T-helper 1 cell treated with Interleukin-12 subunit alpha and Interleukin-12 subunit beta and Interleukin-4 antibody, amounts not matched to agents 30 μg/mL and 1 μg/mL, for 36 hours (primary cell): Measurements from ENCODE around the gene ARHGEF11.
"Not testable (repeated sequence)": the region's sequence is repeated elsewhere in the genome, so short reads cannot be mapped to it uniquely, and the experiment has no call there.

Experiments
- H3K27ac Mint-ChIP-seq: one replicate; pipeline ENCODE4 v1.8.0; 2021; ENCODE audit warnings: mild to moderate bottlenecking, mixed read lengths
- H3K27me3 Mint-ChIP-seq: one replicate; pipeline ENCODE4 v1.8.0; 2021; ENCODE audit warnings: low read depth, mixed read lengths
- H3K36me3 Mint-ChIP-seq: one replicate; pipeline ENCODE4 v1.8.0; 2021; ENCODE audit warnings: low read depth, mixed read lengths
- H3K4me1 Mint-ChIP-seq: one replicate; pipeline ENCODE4 v1.8.0; 2021; ENCODE audit warnings: low read depth, mixed read lengths
- H3K4me3 Mint-ChIP-seq: one replicate; pipeline ENCODE4 v1.8.0; 2021; ENCODE audit warnings: mild to moderate bottlenecking, moderate library complexity, mixed read lengths
- H3K9me3 Mint-ChIP-seq: one replicate; pipeline ENCODE4 v1.8.0; 2021; ENCODE audit warnings: mixed read lengths

ARHGEF11 gene

GRCh38 chr1:157081707-157082106 lies 36.2 kb upstream of the ARHGEF11 start:
- Mint-ChIP-seq H3K4me3 (no peak overlapping the region), H3K4me1 (no peaks in the 10 kb centered on the region), H3K36me3 (no peaks in the 10 kb centered on the region), H3K27ac (no peak overlapping the region), H3K9me3 (no peaks in the 10 kb centered on the region), H3K27me3 (peaks cover 27% of the 10 kb centered on the region)

- peaks cover 29% of the 10 kb centered on the region for H3K27me3 Mint-ChIP-seq
- H3K4me3 Mint-ChIP-seq, result no peak overlapping the region
- no peaks in the 10 kb centered on the region for H3K36me3 Mint-ChIP-seq
- H3K4me1 Mint-ChIP-seq, result no peaks in the 10 kb centered on the region
- no peaks in the 10 kb centered on the region for H3K9me3 Mint-ChIP-seq
- no peak overlapping the region for H3K27ac Mint-ChIP-seq
Observed at GRCh38 chr1:157080714-157081113, 35.2 kb upstream of the ARHGEF11 start.

DNA sequence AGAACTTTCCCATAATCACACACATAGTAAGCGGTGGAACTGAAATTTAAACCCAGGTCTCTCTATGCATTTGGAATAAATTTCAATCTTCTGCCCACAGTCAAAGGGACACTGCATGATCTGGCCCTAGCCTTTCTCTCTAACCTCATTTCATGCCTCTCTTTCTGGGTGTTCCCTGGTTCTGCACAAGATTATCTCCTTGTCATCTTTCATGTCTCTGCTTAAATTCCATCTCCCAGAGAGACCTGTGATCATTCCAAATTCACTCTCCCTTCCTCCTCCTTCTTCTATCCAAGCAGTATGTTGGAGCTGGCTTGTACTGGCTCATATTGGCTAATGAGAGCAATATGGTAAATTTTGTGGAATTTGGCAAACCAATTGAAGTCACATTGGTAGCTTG lies 31.9 kb upstream of the ARHGEF11 start:
- H3K9me3 Mint-ChIP-seq, result no peaks in the 10 kb centered on the region

GRCh38 chr1:157073944-157074685 lies 28.6 kb upstream of the ARHGEF11 start:
- no peak overlapping the region for H3K27ac Mint-ChIP-seq
- H3K4me3 Mint-ChIP-seq, result no peak overlapping the region
- H3K4me1 Mint-ChIP-seq, result peaks cover 1% of the 10 kb centered on the region
- no peaks in the 10 kb centered on the region for H3K9me3 Mint-ChIP-seq
- H3K27me3 Mint-ChIP-seq, result peaks cover 28% of the 10 kb centered on the region
- no peaks in the 10 kb centered on the region for H3K36me3 Mint-ChIP-seq

More for the DNA sequence above, 31.9 kb upstream of the ARHGEF11 start:
- H3K27ac Mint-ChIP-seq, result no peak overlapping the region
- H3K4me3 Mint-ChIP-seq, result no peak overlapping the region
- H3K27me3 Mint-ChIP-seq, result peaks cover 35% of the 10 kb centered on the region
- no peaks in the 10 kb centered on the region for H3K36me3 Mint-ChIP-seq
- peaks cover 1% of the 10 kb centered on the region for H3K4me1 Mint-ChIP-seq

DNA sequence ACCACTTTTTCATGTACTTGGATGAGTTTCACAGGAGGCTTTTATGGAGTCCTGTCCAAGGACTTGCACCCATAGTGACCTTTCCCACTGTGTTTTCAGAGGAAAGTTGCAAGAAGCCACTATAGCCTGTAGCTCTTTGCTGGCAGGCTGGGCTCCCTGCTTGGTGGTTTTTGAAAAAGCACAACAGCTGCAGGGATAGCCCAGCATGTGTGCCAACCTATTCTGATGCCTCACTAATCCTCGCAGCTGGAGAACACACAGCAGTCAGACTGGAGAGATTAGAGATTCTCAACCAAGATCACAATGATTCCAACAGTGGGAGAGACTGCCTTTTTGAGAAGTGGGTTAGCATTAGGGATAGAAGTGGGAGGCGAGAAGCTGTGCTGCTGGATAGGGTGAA lies 24.1 kb upstream of the ARHGEF11 start:
- H3K4me3 Mint-ChIP-seq, result no peak overlapping the region
- H3K4me1 Mint-ChIP-seq, result peaks cover 4% of the 10 kb centered on the region
- no peaks in the 10 kb centered on the region for H3K9me3 Mint-ChIP-seq
- peaks cover 44% of the 10 kb centered on the region for H3K27me3 Mint-ChIP-seq
- H3K36me3 Mint-ChIP-seq, result peaks cover 2% of the 10 kb centered on the region
- H3K27ac Mint-ChIP-seq, result no peak overlapping the region

GRCh38 chr1:157059241-157059640 lies 13.7 kb upstream of the ARHGEF11 start:
- H3K27me3 Mint-ChIP-seq, result peaks cover 65% of the 10 kb centered on the region
- H3K4me1 Mint-ChIP-seq, result not testable (repeated sequence)

DNA sequence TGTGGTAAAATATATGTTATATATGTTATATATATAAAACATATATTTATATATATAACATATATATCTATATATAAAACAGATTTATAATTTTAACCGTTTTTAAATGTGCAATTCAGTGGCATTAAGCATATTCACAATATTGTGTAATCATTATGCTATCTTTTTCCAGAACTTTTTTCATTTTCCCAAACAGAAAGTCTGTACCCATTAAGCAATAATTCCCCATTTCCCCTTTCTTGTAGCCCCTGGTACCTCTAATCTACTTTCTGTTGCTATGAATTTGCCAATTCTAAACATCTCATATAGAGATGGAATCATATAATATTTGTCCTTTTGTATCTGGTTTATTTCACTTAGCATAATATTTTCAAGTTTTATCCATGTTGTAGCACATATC lies 10.7 kb upstream of the ARHGEF11 start:
- peaks cover 14% of the 10 kb centered on the region for H3K9me3 Mint-ChIP-seq

More at GRCh38 chr1:157059241-157059640, 13.7 kb upstream of the ARHGEF11 start:
- not testable (repeated sequence) for H3K36me3 Mint-ChIP-seq, H3K27ac Mint-ChIP-seq, H3K4me3 Mint-ChIP-seq
- H3K9me3 Mint-ChIP-seq, result peaks cover 10% of the 10 kb centered on the region

GRCh38 chr1:157055729-157056128 lies 10.2 kb upstream of the ARHGEF11 start:
- not testable (repeated sequence) for H3K4me1 Mint-ChIP-seq, H3K36me3 Mint-ChIP-seq, H3K4me3 Mint-ChIP-seq, H3K27ac Mint-ChIP-seq, H3K9me3 Mint-ChIP-seq
- H3K27me3 Mint-ChIP-seq, result peaks cover 63% of the 10 kb centered on the region

More for the DNA sequence above, 10.7 kb upstream of the ARHGEF11 start:
- Mint-ChIP-seq H3K36me3 (no peaks in the 10 kb centered on the region), H3K4me3 (no peak overlapping the region), H3K4me1 (no peaks in the 10 kb centered on the region), H3K27ac (no peak overlapping the region), H3K27me3 (peaks cover 64% of the 10 kb centered on the region)

DNA sequence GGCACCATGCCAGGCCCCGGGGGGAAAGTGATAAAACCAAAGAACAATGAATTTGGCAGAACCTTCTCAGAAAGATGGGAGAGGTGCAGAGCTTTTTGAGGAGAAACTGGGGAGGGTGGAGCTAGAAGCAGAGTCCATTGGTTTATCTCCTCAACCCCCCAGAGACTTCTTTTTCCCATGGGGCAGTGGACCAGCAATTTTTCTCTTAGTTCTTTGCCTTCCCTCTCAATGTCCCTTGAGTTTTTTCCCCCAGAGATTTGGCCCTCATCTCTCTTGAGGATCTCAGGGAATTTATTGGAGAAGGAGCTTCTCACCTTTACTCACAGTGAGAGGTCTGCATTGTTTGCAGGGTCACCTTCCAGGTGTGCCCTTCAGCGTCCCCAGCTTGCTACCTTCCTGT lies 5.3 kb upstream of the ARHGEF11 start:
- Mint-ChIP-seq H3K4me3 (no peak overlapping the region), H3K27me3 (peaks cover 73% of the 10 kb centered on the region), H3K27ac (no peak overlapping the region), H3K4me1 (peaks cover 5% of the 10 kb centered on the region), H3K36me3 (peaks cover 3% of the 10 kb centered on the region), H3K9me3 (peaks cover 7% of the 10 kb centered on the region)

DNA sequence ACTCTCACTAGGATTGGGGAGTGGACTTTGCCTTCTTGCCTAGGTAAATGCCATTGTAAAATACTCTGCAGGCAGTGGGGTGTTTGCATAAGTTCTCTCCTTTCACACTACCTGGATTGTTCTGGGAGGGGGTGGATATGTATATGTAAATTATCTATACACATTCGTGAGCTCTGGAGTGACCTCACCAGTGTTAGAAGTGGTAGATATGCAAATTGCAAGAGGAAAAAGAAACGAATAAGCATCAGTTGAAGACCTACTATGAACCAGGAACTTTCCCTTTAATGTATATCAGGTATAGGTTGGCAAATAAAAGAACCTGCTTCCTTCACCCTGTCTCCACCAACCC lies 1.5 kb upstream of the ARHGEF11 start:
- peaks cover 86% of the 10 kb centered on the region for H3K27me3 Mint-ChIP-seq
- H3K4me3 Mint-ChIP-seq, result peak overlapping the region; percentile 8
- no peak overlapping the region for H3K27ac Mint-ChIP-seq
- H3K4me1 Mint-ChIP-seq, result peaks cover 9% of the 10 kb centered on the region
- H3K36me3 Mint-ChIP-seq, result peaks cover 3% of the 10 kb centered on the region
- H3K9me3 Mint-ChIP-seq, result peaks cover 3% of the 10 kb centered on the region

DNA sequence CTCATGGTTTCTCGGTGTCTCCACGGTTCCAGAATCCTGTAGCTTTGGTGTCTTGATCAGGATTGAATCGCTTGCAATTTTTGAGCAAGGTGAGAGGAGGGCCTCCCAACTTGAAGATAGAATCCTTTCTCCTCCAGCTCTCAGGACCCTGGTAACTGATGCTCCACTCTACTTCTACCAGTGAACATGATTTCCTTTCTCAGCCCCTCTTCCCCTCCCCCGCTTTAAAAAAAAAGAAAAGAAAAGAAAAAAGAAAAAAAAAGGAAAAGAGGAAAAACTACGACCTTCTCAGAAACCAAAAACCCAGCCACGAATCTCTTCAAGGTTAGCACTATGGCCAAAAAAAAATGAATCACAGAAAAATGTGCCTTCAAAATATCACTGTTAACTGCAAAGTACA lies 1.2 kb downstream of the ARHGEF11 start:
- Mint-ChIP-seq H3K36me3 (peaks cover 3% of the 10 kb centered on the region), H3K4me3 (no peak overlapping the region), H3K9me3 (no peaks in the 10 kb centered on the region), H3K27ac (no peak overlapping the region), H3K27me3 (peaks cover 86% of the 10 kb centered on the region), H3K4me1 (peaks cover 9% of the 10 kb centered on the region)

DNA sequence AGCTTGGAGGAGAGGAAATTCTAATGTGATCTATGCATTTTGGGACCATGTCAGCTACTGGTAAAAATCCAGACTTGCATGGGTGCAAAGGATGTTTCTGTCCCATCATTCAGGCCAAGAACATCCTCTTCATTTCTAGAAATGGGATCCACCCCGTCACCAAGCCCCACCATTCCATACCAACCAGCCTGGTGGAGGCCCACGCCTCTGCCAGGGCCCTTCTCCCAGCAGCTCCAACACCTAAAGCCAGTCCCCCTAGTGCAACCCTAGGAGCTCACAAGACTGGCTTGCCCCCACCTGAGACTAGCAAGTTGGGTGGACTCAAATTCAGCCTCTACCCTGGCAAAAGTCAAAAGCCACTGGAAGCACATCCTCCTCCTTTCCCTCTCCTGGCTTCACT lies 1.9 kb downstream of the ARHGEF11 start:
- no peaks in the 10 kb centered on the region for H3K9me3 Mint-ChIP-seq
- no peak overlapping the region for H3K27ac Mint-ChIP-seq
- H3K27me3 Mint-ChIP-seq, result peaks cover 88% of the 10 kb centered on the region
- H3K4me3 Mint-ChIP-seq, result no peak overlapping the region
- H3K36me3 Mint-ChIP-seq, result peaks cover 3% of the 10 kb centered on the region
- peaks cover 9% of the 10 kb centered on the region for H3K4me1 Mint-ChIP-seq

- no peak overlapping the region for H3K4me3 Mint-ChIP-seq
- H3K4me1 Mint-ChIP-seq, result peaks cover 9% of the 10 kb centered on the region
- no peaks in the 10 kb centered on the region for H3K9me3 Mint-ChIP-seq
- peaks cover 3% of the 10 kb centered on the region for H3K36me3 Mint-ChIP-seq
- no peak overlapping the region for H3K27ac Mint-ChIP-seq
- H3K27me3 Mint-ChIP-seq, result peaks cover 79% of the 10 kb centered on the region
Observed at GRCh38 chr1:157042846-157043245, 2.7 kb downstream of the ARHGEF11 start.

DNA sequence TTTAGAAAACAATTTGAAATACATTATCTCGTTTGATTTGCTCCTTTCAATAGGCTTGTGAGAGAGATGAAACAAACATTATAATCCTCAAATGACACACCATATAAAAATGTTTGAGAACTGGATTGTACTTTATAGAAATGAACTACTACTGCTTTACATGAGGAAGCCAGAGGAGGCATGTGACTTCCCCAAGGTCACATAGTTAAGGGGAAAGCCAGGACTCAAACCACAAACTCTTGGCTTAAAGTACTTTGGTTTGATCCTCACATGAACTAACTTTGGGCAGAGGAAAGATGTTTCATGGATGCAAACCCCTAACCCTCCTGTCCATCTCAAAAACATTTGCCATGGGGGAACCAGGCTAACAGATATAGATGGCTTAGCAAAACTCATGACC lies 4.7 kb downstream of the ARHGEF11 start:
- Mint-ChIP-seq H3K36me3 (no peaks in the 10 kb centered on the region), H3K27me3 (peaks cover 67% of the 10 kb centered on the region), H3K27ac (no peak overlapping the region), H3K4me3 (no peak overlapping the region), H3K4me1 (peaks cover 4% of the 10 kb centered on the region), H3K9me3 (no peaks in the 10 kb centered on the region)

DNA sequence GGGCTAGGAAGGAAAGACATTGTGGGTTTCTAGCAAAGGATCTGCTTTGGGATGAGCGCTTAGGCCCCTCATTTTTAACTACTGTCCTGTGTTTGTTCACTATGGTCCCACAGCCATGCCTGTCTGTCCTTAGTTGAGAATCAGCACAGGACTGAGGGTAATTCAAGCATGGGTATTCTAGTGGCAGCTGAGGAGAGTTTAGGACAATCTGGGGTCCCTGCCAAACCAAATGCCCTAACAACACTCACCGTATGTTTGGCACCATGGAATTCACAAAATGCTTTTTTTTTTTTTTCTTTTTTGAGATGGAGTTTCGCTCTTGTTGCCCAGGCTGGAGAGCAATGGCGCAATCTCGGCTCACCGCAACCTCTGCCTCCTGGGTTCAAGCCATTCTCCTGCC lies 10.4 kb downstream of the ARHGEF11 start:
- Mint-ChIP-seq H3K27me3 (peaks cover 45% of the 10 kb centered on the region), H3K27ac (no peak overlapping the region), H3K36me3 (no peaks in the 10 kb centered on the region), H3K4me1 (no peaks in the 10 kb centered on the region), H3K4me3 (no peak overlapping the region), H3K9me3 (no peaks in the 10 kb centered on the region)
